Measurements from ENCODE around the gene ABCA8.
"Not testable (repeated sequence)": the region's sequence is repeated elsewhere in the genome, so short reads cannot be mapped to it uniquely, and the experiment has no call there.

DNA sequence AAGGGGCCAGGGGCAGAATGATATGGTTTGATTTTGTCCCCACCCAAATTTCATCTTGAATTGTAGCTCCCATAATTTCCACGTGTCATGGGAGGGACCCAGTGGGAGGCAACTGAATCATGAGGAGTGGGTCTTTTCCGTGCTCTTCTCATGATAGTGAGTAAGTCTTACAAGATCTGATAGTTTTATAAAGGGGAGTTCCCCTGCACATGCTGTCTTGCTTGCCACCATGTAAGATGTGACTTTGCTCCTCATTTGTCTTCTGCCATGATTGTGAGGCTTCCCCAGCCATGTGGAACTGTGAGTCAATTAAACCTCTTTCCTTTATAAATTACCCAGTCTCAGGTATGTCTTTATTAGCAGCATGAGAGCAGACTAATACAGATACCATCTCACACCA lies 3.9 kb upstream of the ABCA8 start:
- TF ChIP-seq, protein P1, sequence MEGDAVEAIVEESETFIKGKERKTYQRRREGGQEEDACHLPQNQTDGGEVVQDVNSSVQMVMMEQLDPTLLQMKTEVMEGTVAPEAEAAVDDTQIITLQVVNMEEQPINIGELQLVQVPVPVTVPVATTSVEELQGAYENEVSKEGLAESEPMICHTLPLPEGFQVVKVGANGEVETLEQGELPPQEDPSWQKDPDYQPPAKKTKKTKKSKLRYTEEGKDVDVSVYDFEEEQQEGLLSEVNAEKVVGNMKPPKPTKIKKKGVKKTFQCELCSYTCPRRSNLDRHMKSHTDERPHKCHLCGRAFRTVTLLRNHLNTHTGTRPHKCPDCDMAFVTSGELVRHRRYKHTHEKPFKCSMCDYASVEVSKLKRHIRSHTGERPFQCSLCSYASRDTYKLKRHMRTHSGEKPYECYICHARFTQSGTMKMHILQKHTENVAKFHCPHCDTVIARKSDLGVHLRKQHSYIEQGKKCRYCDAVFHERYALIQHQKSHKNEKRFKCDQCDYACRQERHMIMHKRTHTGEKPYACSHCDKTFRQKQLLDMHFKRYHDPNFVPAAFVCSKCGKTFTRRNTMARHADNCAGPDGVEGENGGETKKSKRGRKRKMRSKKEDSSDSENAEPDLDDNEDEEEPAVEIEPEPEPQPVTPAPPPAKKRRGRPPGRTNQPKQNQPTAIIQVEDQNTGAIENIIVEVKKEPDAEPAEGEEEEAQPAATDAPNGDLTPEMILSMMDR (IDR thresholded peaks at IDR 0.05): not testable (repeated sequence)
- not testable (repeated sequence) for TF ChIP-seq POLR2A (IDR thresholded peaks at IDR 0.05)

Data from heart left ventricle (tissue), 13 donors.